NT2/D1 (cell line): ENCODE results near the gene BICDL1.

Experiments
- SUZ12 ChIP-seq: IDR thresholded peaks from 2 replicates; pipeline ENCODE4 v1.6.1; 2011; ENCODE audit not compliant: insufficient read length, insufficient read depth; ENCODE audit errors: extremely low read depth
- YY1 ChIP-seq: IDR thresholded peaks from 2 replicates; pipeline ENCODE4 v1.6.1; 2011; ENCODE audit not compliant: insufficient read length, insufficient read depth
- ZNF274 ChIP-seq: IDR thresholded peaks from 2 replicates; pipeline ENCODE4 v1.6.1; 2011; ENCODE audit warnings: mild to moderate bottlenecking, low read depth, low read length

- no peak for TF ChIP-seq ZNF274
- no peak for TF ChIP-seq SUZ12
- TF ChIP-seq YY1, result no peak
These were observed 21.7 kb downstream of the BICDL1 start for GRCh38 chr12:120010661-120011230.
